ENCODE data around the gene CREB3L1.
"Not testable (repeated sequence)": the region's sequence is repeated elsewhere in the genome, so short reads cannot be mapped to it uniquely, and the experiment has no call there.

Gene CREB3L1

GRCh38 chr11:46296528-46297448, 19.3 kb downstream of the CREB3L1 start:
- DNase-seq: peak; percentile 40

DNA sequence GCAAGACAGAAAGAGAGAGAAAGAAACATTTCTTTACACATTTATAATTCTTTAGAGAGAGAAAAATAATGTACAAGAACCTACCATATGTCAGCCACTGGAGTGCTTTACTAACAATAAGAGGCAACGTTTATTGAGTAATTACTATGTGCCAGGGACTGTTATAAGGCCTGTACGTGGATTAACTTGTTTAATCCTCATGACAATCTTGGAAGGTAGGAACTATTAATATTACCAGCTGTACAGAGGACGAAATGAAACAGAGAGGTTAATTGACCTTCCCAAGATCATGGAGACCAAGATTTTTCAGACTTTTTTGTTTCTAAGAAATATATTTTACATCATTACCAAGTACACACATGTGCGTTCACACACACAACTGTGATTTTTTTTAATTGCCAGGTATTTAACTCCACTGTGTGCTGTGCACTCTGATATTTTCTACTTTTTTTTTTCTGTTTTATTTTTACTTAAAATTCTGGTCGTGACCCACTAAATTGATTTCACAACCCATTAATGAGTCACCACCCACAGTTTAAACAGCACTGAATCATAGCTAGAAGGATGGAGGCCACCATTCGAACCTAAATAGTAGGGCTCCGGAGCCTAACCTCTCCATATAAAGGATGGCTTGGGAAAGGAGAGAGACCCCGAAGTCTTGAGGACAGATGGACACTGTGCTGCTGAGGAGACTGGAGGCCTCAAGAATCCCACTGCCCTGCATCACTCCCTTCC, 21.4 kb downstream of the CREB3L1 start:
- no peak for DNase-seq

DNA sequence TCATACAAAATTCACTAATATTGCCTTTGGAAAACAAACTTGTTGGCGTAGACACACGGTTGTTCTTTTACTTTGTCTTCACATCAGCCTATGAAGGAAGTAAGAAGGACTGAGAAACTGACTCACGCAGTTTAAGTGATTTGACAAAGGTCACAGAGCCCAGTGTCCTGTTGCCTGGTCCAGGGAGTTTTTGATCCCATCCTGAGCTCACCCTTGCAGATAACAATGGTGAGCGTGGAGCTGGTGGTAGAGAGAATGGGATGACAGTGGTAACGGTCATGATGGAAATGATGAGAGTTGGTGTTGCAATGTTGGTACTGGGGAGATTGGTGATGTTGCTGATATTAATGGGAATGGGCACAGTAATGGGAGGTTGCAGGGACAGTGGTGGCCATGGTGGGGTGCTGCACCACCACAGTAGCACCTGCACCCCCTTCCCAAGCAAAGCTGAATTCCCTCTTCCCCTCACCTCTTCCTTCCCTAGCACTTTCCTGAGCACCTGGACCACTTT, 22.0 kb downstream of the CREB3L1 start:
- no peak for DNase-seq

DNA sequence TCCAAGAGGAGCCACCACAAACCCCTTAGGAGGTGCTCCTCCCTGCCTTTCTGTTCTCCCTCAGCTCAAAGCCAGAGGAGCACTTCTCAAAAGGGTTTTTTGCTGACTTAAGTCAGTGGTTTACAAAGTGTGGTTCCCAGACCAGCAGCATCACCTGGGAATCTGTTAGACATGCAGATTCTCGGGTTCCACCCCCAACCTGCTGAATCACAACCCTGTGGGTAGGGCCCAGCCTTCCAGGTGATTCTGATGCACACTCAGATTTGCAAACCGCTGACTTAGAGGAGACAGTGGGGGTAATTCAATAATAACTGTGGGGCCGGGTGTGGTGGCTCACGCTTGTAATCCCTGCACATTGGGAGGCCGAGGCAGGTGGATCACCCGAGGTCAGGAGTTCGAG, 22.8 kb downstream of the CREB3L1 start:
- DNase-seq: no peak

DNA sequence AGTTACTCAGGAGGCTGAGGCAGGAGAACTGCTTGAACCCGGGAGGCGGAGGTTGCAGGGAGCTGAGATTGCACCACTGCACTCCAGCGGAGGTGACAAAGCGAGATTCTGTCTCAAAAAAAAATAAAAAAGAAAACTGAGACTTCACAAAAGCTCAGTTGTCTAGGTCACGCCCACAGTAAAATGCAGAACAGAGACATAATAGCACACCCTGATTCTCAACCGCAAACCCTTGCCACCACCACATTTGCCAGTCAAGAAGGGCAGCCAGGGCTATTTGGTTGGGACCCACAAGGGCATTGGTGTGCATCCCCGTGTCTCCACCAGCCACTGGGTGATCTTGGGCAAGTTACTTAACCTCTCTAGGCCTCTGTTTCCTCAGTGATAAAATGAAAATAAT, 25.4 kb downstream of the CREB3L1 start:
- DNase-seq: no peak

DNA sequence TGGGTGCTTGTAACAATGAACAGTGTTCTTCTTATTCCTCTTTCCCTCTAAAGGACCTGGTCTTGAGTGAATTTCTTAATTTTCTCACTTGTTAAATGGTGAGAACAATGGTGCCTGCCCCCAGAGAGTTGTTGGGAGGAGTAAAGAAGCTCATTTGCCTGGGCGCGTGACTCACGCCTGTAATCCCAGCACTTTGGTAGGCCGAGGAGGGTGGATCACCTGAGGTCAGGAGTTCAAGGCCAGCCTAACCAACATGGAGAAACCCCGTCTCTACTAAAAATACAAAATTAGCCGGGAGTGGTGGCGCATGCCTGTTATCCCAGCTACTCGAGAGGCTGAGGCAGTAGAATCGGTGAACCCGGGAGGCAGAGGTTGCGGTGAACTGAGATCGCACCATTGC, 26.6 kb downstream of the CREB3L1 start:
- DNase-seq: not testable (repeated sequence)

DNA sequence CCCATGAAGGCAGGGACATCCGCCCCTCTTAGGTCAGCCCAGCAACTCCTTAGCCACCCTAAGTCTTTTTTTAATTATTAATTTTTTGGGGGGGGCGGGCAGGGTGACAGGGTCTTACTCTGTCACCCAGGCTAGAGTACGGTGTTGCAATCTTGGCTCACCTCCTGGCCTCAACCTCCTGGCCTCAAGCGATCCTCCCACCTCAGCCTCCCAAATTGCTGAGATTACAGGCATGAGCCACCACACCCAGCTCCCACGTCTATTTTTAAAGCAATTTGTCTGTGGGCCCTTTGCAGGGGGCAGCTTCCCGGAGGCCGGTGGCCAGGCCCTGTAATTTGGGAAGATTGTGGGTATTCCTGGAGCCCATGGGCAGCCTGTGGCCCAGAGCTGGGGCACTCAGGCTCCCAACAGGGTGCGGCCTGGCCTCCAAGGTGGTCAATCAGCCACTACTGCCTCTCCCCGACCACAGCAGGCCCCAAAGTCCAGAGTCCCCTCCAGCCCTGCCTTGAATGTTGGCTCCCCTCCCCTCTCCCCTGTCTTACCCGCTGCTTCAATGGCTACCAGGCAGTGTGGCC, 27.2 kb downstream of the CREB3L1 start:
- no peak for DNase-seq

DNA sequence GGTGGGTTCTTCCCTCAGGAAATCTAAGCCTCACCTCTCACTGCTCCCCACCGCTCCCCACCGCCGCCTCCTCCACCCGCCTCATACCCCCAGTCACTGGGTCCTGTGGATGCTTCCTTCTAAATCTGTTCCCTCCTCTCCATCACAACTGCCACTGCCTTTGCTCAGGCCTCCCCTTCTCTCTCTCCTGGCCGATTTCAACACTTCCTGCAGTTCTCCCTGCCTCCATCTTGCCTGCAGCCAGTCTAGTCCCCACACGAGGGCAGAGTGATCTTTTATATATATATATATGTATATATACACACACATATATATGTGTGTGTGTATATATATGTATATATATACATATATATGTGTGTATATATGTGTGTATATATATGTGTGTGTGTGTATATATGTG, 27.8 kb downstream of the CREB3L1 start:
- no peak for DNase-seq

DNA sequence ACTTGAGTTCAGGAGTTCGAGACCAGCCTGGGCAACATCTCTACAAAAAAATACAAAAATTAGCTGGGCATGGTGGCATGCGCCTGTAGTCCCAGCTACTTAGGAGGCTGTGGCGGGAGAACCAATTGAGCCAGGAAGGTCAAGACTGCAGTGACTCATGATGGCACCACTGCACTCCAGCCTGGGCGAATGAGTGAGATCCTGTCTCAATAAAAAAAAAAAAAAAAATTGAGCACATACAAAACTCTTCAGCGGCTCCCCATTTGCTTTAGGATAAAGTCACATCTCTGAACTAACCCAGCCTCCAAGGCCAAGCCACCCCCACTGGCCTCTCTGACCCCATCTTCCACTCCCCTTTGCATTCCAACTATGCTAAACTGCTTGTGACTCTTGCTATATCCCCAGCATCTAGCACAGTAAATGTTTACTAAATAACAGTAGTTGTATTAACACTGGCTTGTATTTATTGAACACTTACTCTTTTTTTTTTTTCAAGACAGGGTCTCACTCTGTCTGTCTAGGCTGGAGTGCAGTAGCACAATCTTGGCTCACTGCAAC, 28.9 kb downstream of the CREB3L1 start:
- no peak for DNase-seq

- DNase-seq: no peak
Observed at GRCh38 chr11:46307369-46307768, 29.9 kb downstream of the CREB3L1 start.

- no peak for DNase-seq
Observed at GRCh38 chr11:46307785-46308341, 30.4 kb downstream of the CREB3L1 start.

DNA sequence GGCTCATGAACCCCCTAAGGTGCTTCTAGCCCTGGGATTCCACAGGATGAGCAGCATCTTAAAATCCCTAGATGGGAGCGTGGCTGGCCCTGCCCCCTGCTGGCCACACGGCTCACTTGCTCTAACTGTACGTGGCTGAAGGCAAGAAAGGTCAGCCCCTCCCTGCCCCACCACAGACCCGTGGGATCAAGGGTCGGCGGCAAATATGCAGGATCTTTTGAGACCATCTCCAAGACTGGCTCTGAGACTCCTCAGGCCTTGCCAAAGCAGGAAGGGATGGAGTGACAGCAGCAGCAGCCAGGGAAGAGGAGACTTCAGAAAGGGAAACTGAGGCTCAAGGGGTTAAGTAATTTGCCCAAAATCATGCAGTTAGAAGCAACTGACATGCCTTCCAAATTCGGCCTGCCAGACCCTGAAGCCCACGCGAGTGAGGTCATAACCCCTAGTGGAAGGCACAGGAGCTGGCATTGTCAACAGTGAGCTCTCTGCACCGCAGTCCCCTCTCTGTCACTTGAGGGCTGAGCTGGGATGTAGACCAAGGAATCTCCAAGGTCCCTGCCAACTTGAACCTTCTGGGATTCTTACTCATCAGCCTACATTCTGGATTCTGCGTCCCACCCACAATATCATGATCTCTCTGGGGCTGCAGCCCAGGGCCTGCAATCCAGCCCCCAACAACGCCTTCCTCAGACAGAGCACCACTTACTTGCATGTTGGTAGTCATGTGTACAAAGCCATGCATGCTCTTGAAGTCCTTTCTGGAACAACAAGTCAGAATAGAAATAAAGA, 31.4 kb downstream of the CREB3L1 start:
- peak; percentile 75 for DNase-seq

DNA sequence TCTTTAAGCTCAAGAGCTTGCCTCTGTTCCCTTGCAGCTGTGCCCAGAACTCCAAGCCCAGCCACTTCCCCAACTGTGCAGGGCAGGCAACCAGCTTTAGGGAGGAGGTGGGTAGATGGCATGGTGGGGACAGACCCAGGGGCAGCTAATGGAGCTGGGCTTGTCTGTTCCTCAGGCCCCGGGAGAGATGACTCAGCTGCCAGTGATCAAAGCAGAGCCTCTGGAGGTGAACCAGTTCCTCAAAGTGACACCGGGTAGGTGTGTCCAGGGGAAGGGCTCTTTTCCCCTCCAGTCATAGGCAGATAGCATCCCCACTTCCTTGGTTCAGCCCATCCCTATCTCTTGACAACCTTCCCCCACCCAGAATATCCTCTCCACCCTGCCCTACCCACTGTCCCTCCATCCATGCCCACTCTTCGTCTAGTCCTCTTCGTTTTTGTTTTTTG, 32.4 kb downstream of the CREB3L1 start:
- no peak for DNase-seq

- DNase-seq: peak; percentile 62
Observed at GRCh38 chr11:46315033-46315738, 37.7 kb downstream of the CREB3L1 start.

DNA sequence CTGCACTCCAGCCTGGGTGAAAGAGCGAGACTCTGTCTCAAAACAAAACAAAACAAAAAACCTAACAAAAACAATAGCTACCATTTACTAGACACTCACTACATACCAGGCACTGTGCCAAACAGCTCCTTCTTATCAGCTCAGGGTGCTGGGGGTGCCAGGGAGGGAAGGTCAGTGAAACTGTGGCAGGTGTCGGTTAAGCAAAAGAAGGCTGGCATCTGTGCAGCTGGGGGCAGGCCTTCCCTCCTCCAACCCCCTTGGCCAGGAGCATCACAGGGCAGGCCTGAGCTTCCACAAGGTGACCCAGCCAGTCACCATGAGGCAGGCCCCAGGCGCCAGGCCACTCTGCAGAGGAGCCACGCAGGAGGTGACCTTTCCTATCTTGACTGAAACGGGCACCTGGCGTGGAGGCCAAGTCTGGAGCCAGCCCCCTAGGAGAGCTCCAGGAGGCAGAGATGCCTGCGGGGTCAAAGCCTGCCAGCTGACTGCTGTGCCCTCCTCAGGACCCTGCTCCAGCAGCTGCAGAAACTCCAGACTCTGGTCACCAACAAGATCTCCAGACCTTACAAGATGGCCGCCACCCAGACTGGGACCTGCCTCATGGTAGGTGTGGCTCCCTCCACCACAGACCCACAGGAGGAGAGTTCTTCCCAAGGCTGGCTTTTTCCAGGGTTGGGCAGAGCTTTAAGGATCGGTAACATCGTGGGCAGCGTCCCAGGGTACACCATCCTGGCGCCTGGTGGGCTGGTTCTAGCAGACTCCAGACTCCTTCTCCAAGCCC, 38.5 kb downstream of the CREB3L1 start:
- DNase-seq: no peak

- DNase-seq: no peak
Observed at GRCh38 chr11:46319074-46319453, 41.6 kb downstream of the CREB3L1 start.

- no peak for DNase-seq
Observed at GRCh38 chr11:46321757-46322156, 44.3 kb downstream of the CREB3L1 start.

GRCh38 chr11:46322759-46323158, 45.3 kb downstream of the CREB3L1 start:
- DNase-seq: no peak

- DNase-seq: no peak
Observed at GRCh38 chr11:46326813-46327416, 49.5 kb downstream of the CREB3L1 start.

- no peak for DNase-seq
Observed at GRCh38 chr11:46327829-46328228, 50.4 kb downstream of the CREB3L1 start.

Measured in retina (tissue), 1 donor.